ENCODE results near the gene TNK1. TPM values are rescaled to one million over a fixed set of nuclear protein-coding genes. Genes with fewer than 3 reads are reported as not detected.

Gene TNK1
- polyA plus RNA-seq, 3 donors: not detected

GRCh38 chr17:7410634-7411426 is 29.9 kb downstream of the TNK1 start:
- intact Hi-C loops (cut with micrococcal nuclease): no loop called here
- Histone ChIP-seq H3K27ac (ENCODE audit: low read depth in 1 of 2, low read length in 2 of 2) (no peak overlapping the region), H4K20me1 (ENCODE audit: insufficient read depth, low read length) (no peaks in the 10 kb centered on the region), H3K79me2 (ENCODE audit: insufficient read depth, low read length) (no peaks in the 10 kb centered on the region), H3K9ac (ENCODE audit: insufficient read depth, low read length, poor library complexity, severe bottlenecking) (no peak overlapping the region), H3K9me3 (replicated peaks in 1 of 2; ENCODE audit: control insufficient read depth in 1 of 2, insufficient read depth in 1 of 2, low read length in 2 of 2) (no peaks in the 10 kb centered on the region), H3K4me2 (replicated peaks; ENCODE audit: extremely low read depth, low read length, poor library complexity, severe bottlenecking) (no peak overlapping the region), H3K4me1 (ENCODE audit: control insufficient read depth in 1 of 2, insufficient read depth in 2 of 2, low read length in 2 of 2) (no peaks in the 10 kb centered on the region), H3K27me3 (ENCODE audit: control insufficient read depth in 2 of 2, insufficient read depth in 2 of 2, low read length in 2 of 2) (peaks cover 2 to 27% of the 10 kb centered on the region in 2 donors), H2AFZ (ENCODE audit: insufficient read depth, low read depth, low read length, poor library complexity, severe bottlenecking) (no peak overlapping the region), H3K36me3 (replicated peaks in 1 of 2; ENCODE audit: control insufficient read depth in 1 of 2, insufficient read depth in 2 of 2, low read length in 2 of 2) (no peaks in the 10 kb centered on the region), H3K4me3 (replicated peaks in 1 of 3; ENCODE audit: low read depth in 2 of 3, low read length in 3 of 3) (no peak overlapping the region)
- H3K36me3 Mint-ChIP-seq: peaks cover 0 to 2% of the 10 kb centered on the region in 2 donors
- DNase-seq: no peak
- TF ChIP-seq, protein P1, sequence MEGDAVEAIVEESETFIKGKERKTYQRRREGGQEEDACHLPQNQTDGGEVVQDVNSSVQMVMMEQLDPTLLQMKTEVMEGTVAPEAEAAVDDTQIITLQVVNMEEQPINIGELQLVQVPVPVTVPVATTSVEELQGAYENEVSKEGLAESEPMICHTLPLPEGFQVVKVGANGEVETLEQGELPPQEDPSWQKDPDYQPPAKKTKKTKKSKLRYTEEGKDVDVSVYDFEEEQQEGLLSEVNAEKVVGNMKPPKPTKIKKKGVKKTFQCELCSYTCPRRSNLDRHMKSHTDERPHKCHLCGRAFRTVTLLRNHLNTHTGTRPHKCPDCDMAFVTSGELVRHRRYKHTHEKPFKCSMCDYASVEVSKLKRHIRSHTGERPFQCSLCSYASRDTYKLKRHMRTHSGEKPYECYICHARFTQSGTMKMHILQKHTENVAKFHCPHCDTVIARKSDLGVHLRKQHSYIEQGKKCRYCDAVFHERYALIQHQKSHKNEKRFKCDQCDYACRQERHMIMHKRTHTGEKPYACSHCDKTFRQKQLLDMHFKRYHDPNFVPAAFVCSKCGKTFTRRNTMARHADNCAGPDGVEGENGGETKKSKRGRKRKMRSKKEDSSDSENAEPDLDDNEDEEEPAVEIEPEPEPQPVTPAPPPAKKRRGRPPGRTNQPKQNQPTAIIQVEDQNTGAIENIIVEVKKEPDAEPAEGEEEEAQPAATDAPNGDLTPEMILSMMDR (IDR thresholded peaks at IDR 0.05): no peak
- H3K27ac Mint-ChIP-seq: no peak overlapping the region
- WGBS (ENCODE audit: insufficient coverage): 94% methylated on average over 23 of the region's 25 CpGs
- H3K9me3 Mint-ChIP-seq: peaks cover 0 to 4% (median 0%) of the 10 kb centered on the region in 7 donors
- H3K27me3 Mint-ChIP-seq (ENCODE audit: low read depth in 3 of 3): peaks cover 30 to 43% (median 36%) of the 10 kb centered on the region in 3 donors
- no peak overlapping the region for H3K4me3 Mint-ChIP-seq
- peaks cover 7% of the 10 kb centered on the region for H3K4me1 Mint-ChIP-seq

DNA sequence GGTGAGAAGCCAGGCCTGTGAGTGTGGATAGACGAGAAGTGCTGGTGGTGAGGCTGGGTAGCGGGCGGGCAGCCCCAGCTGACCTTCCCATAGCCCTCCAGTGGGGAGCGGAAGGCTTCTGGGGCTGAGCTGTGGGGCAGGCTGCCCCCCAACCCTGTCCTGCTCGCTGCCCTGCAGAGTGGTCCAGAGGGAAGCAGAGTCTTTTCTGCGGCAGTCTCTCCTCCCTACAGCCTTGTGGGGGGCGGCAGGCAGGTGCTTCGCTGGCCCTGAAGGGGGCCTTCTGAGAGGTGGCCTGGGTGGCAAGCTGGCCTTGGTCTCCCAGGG is 30.5 kb downstream of the TNK1 start:
- WGBS (ENCODE audit: insufficient coverage): 96% methylated on average over 8 of the region's 8 CpGs
- Mint-ChIP-seq H3K36me3 (no peaks in the 10 kb centered on the region), H3K27me3 (ENCODE audit: low read depth in 3 of 3) (peaks cover 29 to 39% (median 31%) of the 10 kb centered on the region in 3 donors), H3K4me1 (peaks cover 5% of the 10 kb centered on the region), H3K27ac (no peak overlapping the region), H3K4me3 (no peak overlapping the region), H3K9me3 (peaks cover 0 to 3% (median 0%) of the 10 kb centered on the region in 7 donors)
- H2AFZ ChIP-seq (ENCODE audit: insufficient read depth, low read depth, low read length, poor library complexity, severe bottlenecking): no peak overlapping the region
- no peaks in the 10 kb centered on the region for H4K20me1 ChIP-seq (ENCODE audit: insufficient read depth, low read length)
- no peak overlapping the region for H3K4me2 ChIP-seq (replicated peaks; ENCODE audit: extremely low read depth, low read length, poor library complexity, severe bottlenecking)
- no peaks in the 10 kb centered on the region for H3K9me3 ChIP-seq (replicated peaks in 1 of 2; ENCODE audit: control insufficient read depth in 1 of 2, insufficient read depth in 1 of 2, low read length in 2 of 2)
- no peak overlapping the region for H3K27ac ChIP-seq (ENCODE audit: low read depth in 1 of 2, low read length in 2 of 2)
- TF ChIP-seq, protein P1 (IDR thresholded peaks at IDR 0.05): no peak
- no peaks in the 10 kb centered on the region for H3K4me1 ChIP-seq (ENCODE audit: control insufficient read depth in 1 of 2, insufficient read depth in 2 of 2, low read length in 2 of 2)
- peaks cover 0 to 22% of the 10 kb centered on the region in 2 donors for H3K27me3 ChIP-seq (ENCODE audit: control insufficient read depth in 2 of 2, insufficient read depth in 2 of 2, low read length in 2 of 2)
- no peak overlapping the region for H3K4me3 ChIP-seq (replicated peaks in 1 of 3; ENCODE audit: low read depth in 2 of 3, low read length in 3 of 3)
- intact Hi-C loops (cut with micrococcal nuclease): no loop called here
- H3K79me2 ChIP-seq (ENCODE audit: insufficient read depth, low read length): no peaks in the 10 kb centered on the region
- DNase-seq: no peak
- H3K9ac ChIP-seq (ENCODE audit: insufficient read depth, low read length, poor library complexity, severe bottlenecking): no peak overlapping the region
- H3K36me3 ChIP-seq (replicated peaks in 1 of 2; ENCODE audit: control insufficient read depth in 1 of 2, insufficient read depth in 2 of 2, low read length in 2 of 2): no peaks in the 10 kb centered on the region
